GM12874 (cell line): ENCODE data around the gene ATP5F1B.

Source experiments
- TF ChIP-seq, protein P1 (sequence below): IDR thresholded peaks from 2 replicates; pipeline ENCODE4 v1.5.1; 2011; ENCODE audit warnings: low read depth, mild to moderate bottlenecking, control low read depth, low read length, moderate library complexity; ENCODE audit not compliant: insufficient read depth

Gene ATP5F1B

DNA sequence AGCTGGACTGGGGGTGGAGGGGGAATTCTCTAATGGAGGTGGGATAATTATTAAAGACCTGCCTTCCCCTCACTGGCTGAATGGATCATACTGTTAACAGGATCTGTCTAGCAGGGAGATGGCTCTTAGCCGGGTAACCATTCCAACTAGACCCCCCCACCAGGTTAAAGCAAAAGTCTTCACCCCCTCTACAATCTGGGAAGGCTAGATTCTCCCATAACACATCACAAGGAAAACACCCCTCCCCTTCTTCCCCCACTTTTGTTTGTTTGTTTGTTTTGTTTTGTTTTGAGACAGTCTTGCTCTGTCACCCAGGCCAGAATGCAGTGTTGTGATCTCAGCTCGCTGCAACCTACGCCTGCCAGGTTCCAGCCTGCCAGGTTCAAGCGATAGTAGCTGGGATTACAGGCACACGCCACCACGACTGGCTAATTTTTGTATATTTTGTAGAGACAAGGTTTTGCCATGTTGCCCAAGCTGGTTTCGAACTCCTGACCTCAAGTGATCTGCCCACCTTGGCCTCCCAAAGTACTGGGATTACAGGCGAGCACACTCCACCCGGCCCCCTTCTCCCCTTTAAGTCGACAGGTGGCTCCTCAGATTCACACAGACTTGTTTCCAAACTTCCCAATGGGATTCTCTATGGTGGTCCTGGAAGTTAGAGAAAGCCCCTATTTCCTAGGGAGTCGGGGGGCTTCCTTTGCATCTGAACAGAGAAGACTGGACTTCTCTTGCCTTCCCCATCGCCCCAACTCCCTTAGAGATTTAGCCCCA is 12.1 kb downstream of the ATP5F1B start:
- TF ChIP-seq, protein P1, sequence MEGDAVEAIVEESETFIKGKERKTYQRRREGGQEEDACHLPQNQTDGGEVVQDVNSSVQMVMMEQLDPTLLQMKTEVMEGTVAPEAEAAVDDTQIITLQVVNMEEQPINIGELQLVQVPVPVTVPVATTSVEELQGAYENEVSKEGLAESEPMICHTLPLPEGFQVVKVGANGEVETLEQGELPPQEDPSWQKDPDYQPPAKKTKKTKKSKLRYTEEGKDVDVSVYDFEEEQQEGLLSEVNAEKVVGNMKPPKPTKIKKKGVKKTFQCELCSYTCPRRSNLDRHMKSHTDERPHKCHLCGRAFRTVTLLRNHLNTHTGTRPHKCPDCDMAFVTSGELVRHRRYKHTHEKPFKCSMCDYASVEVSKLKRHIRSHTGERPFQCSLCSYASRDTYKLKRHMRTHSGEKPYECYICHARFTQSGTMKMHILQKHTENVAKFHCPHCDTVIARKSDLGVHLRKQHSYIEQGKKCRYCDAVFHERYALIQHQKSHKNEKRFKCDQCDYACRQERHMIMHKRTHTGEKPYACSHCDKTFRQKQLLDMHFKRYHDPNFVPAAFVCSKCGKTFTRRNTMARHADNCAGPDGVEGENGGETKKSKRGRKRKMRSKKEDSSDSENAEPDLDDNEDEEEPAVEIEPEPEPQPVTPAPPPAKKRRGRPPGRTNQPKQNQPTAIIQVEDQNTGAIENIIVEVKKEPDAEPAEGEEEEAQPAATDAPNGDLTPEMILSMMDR = no peak

DNA sequence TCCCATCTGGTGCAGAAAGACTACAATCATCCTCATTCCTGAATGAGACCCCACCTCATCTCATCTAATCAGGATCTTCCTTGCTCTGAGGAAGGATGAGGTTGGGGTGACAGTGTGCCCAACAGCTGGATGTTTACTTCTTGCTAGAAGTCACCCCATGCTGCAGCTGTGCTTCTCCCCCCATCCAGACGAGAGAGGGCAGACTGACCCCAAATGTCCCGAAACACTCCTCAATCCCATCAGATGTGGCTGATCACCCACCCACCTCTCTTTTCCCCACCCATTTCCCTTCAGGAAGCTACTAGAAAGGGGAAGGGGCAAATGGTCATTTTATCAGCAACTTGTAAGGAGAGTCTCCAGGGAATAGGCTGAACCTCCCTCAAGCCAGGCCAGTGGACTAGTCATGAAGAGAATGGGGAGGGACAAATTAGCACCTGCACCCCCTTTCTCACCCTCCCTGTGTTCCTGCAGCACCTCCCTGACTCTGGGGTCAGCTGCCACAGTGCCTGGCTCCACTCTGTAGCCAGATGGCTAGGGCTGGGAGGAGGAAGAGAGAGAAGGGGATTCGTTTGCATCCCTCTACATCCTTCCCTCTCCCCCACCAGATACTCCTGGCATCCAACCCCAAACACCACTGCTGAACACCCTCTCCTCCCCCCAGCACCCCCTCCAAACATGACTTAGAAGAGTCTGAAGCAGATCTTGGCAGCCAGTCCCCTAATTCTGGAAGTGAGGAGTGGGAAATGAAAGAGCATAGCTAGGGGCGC is 12.9 kb downstream of the ATP5F1B start:
- TF ChIP-seq, protein P1 = no peak

DNA sequence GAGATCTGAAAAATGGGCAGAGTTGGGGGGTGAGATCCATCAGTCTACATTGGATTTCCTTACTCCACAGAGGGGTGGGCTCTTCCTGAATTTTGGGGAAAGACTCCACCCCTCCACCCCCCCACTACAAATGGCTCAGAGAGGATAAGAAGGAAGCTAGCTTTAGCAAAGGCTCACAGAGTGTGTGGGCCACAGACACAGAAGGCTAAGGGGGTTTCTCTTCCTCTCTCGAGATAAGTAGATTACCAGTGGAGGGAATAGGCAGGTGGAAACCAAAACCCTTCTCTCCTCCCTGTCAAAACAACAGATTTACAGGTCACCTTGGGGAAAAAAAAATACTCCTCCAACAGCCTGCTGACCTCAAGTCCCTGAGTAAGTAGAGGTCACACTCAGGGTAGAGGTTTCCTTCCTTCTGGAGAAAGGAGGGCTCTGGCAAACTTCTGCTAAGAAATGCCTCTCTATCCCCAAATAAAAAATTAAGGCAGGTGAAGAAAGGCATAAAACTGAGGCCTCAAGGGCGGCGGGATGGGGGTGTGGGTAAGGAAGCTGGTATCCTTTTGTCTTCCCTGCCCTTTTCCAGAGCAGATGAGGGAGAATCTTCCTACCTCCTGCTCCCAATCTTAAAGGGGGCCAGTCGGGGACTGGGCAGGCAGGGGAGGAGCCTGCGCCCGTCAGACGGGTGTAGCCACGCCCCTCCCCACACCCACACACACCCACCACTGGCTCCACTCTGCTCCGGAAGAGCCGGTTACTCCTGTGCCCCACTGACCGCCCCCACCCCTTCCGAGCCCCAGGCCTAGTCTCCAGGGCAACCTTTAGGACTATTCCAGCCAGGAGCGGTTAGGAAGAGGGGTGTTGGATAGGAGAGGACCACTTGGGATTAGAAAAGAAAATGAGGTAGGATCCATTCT is 13.7 kb downstream of the ATP5F1B start:
- TF ChIP-seq, protein P1 = no peak

DNA sequence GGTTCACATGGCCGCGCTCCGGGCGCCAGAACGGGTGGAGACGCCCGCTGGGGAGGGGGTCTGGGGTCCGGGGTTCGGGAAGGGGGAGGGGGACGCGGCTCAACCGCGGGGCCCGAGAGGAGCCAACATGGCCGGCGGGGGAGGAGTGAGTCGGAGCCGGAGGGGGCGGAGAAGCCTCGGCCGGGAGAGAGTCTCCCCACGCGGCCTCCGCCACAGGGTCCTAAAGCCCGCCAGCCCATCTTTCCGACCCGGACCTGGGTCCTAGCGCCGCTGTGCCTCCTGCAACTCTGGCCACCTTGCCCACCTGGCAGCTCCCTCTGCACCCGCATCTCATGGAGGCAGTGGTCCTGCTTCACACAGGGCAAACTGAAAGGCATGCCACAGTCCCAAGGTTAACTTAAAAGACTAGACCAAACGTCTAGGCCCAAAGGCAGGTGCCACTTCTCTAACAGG is 15.6 kb downstream of the ATP5F1B start, which contains the start of gene BAZ2A:
TSS of gene BAZ2A (minus strand) at position 147 of the 453 bp plus-strand sequence. CDS start 12,796 bp downstream, outside the sequence.
- TF ChIP-seq, protein P1 = no peak

DNA sequence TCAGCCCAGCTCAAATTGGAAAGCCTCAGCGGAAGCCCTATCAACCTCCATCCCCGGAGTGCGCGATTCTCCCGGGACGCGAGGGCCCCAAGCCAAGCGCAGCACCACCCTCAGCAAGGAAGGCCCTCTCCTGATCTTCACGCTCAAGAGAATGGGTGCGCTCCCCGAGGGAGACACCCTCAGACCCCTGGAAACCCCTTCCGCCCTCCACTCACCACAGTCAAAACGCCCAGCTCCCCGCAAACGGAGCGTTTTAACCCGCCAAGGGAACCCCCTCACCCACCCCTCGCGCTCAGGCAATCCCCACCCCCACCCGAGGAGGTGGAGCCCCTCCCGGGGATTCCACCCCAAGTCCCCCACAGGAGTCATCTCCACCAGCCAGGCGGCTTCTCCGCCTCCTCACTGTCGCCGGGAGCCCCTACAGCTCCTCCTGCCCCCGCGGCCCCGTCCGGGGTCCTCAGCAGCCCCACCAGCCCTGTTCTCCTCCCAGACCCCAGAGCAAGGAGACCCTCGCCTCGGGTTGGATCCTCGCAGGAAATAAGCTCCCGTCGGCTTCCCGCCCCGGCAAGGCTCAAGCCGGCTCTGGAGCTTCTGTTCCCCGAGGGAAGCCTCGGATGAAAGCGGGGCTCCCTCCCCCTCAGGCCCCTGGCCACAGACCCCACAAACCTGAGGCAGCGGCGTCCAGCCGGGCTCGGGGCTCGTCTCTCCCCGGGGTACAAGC is 16.2 kb downstream of the ATP5F1B start:
- TF ChIP-seq, protein P1 = no peak

DNA sequence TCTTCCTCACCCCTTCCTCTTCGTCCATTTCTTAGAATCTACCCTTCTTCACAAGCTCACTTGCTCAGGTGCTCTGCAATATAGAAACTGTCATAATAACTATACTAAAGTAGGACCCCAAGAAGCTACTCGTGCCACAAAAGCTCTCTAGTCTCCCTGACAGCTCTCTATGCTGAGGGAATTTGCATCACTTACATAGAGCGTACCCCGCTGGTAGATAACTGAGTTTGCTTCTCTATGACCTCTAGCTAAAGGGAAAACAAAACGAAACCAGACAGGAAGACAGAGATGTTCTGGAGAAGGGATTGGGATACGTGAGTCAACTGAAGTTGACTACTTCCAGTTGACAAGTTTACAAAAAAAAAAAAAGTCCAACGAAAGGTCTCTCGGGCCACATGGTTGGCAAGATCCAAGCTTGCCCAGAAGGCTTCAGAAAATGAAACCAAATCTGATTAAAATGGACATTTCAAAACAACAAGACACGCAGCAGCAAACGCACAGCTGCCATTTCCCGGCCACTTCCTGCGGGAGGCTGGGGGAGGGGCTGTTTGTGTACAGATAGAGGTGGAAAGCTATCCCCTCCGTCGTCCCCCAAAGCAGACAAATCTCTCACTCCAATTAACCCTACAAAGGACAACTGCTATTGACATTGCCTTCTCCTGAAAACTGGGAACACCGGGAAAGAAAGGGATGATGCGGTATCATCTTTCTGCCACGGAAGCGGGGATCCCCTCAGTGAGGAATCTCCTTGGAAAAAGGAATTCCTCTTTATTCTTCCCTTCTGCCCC is 16.9 kb downstream of the ATP5F1B start:
- TF ChIP-seq, protein P1 = no peak
